GM19240 (cell line): Measurements from ENCODE around the gene SLC9A7.

Source experiments
- DNase-seq: peaks from one replicate; pipeline ENCODE4 v3.0.0; 2011; ENCODE audit warnings: low spot score; ENCODE audit not compliant: insufficient read length

The SLC9A7 gene

DNA sequence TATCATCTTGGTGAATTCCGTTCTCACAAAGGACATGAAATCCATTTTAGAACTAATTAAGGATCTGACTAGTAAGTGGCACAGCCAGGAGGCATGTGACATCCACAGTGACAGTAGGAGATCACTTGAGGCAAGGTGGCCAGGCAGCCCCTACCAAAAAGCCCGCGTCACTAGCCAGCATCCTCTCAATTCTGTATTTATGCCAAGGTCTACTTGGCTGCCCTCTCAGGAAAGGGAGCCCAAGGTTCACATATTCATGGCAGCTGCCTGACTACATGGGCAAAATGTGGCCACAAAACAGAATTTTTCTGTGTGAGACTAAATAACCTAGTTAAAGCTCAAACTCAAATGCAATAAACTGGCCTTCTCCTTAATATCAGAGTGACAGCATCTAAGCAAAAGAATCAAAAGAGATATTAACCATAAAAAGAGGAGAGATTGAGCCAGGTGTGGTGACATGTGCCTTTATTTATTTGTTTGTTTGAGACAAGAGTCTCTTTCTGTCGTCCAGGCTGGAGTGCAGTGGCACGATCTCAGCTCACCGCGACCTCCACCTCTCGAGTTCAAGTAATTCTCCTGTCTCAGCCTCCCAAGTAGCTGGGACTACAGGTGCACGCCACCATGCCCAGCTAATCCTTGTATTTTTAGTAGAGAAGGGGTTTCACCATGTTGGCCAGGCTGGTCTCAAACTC lies 51.5 kb downstream of the SLC9A7 start:
- DNase-seq = no peak

DNA sequence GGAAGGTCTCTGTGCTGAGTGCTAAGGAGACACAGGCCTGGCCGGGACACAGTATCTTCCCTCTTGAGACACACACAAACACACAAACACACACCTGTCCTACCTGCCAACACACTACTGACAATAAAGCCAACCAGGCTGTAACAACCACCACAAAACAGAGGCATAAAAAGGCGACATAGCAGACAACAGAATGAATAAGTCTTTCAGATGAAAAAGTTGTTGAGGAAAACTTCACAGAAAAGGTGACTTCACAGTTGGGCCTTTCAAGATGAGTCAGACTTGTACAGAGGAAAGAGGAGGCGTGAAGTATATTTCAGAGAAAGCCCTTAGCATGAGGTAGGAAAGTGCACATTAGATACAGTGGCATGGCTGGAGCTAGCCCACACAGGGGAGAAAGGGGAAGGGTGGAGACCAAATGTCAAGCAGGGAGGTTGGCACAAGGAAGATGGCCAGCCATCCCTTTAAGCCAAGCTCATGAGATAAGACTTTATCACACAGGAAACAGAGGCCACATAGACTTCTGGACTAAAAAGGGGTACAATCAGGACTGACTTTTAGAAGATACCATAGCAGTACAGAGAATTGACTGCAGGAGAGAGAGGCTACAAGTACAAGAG lies 54.0 kb downstream of the SLC9A7 start:
- no peak for DNase-seq

DNA sequence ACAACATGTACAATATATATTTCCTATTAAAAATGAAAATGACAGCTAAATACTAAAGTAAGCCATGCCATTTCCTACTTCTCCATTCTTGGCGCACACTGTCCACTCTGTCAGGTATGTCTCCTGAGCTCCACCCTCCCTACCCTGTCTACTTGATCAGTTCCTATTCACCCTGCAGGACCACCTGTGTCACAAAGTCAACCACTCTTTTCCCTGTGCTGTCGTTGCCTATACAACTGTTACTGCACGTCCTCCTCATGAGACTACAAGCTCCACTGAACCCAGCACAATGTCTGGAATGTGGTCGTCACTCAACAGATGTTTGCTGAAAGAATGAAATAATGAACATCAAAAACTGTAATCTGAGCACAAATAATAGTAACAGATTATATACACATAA lies 54.9 kb downstream of the SLC9A7 start:
- DNase-seq = no peak

DNA sequence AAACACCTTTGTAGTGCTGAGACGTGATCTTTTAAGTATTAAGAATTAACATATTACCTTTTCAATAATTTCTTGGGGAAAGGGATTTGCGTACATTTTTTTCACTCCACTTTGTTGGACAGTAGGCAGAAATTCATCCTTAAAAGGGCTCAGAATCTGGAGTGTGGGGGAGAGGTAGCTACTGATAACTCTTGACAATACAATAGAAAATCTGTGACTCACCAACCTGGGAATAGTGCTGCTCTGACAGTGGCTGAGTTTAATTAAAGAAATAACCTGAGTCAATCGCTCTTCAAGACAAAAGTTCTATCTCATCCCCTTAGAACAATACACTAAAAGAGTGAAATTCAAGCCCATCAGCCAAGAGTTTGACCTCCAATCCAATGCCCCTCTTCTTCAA lies 60.2 kb downstream of the SLC9A7 start:
- no peak for DNase-seq

DNA sequence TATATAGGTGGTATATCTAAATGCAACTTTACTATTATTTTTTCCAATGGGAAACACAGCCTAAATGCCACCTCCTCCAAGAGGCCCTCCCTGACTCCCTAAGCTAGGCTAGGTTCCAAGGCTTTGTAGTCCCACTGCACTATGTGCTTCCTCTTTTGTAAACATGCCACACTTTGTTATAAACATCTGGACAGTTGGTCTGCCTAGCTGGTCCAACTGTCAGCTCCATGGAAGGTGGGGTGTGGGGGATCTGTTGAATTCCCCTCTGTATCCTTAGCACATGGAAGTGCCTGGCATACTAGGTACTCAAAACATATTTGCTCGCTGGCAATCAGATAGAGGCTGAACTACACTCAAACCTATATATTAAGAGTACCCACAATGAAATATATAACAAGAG lies 63.4 kb downstream of the SLC9A7 start:
- no peak for DNase-seq

- DNase-seq = no peak
These were observed 64.4 kb downstream of the SLC9A7 start for GRCh38 chrX:46694549-46694948.

DNA sequence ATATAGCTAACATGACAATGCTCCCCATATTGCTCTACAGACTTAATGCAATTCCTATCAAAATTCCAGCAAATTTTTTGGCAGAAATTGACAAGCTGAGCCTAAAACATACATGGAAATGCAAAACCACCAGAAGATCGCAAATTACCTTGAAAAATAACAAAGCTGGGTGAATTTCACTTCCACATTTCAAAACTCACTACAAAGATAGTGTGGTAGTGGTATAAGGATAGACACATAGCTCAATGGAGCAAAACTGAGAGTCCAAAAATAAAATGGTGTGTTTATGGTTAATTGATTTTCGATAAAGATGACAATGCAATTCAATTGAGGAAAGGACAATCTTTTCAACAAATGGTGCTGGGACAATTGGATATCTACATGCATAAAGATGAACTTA lies 65.8 kb downstream of the SLC9A7 start:
- DNase-seq = no peak

- no peak for DNase-seq
These were observed 68.1 kb downstream of the SLC9A7 start for GRCh38 chrX:46690818-46691217.

GRCh38 chrX:46687619-46688018 lies 71.3 kb downstream of the SLC9A7 start:
- no peak for DNase-seq

GRCh38 chrX:46686003-46686645 lies 72.8 kb downstream of the SLC9A7 start:
- no peak for DNase-seq

- no peak for DNase-seq
These were observed 75.9 kb downstream of the SLC9A7 start for GRCh38 chrX:46683048-46683447.

GRCh38 chrX:46681849-46682248 lies 77.1 kb downstream of the SLC9A7 start:
- DNase-seq = no peak

DNA sequence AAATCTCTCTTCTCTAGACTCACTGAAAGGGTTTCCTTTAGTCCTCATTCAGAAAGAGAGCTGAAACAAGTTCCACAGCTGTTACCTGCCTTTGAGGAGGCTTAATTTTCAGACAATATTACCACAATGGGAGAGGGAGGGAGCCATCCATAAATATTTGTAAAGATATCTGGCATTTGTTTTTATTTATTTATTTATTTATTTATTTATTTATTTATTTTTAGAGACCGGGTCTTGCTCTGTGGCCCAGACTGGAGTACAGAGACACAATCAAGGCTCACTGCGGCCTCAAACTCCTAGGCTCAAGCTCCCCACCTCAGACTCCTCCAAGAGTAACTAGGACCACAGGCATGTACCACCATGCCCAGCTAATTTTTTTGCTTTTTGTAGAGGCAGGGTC lies 80.7 kb downstream of the SLC9A7 start:
- DNase-seq = no peak

DNA sequence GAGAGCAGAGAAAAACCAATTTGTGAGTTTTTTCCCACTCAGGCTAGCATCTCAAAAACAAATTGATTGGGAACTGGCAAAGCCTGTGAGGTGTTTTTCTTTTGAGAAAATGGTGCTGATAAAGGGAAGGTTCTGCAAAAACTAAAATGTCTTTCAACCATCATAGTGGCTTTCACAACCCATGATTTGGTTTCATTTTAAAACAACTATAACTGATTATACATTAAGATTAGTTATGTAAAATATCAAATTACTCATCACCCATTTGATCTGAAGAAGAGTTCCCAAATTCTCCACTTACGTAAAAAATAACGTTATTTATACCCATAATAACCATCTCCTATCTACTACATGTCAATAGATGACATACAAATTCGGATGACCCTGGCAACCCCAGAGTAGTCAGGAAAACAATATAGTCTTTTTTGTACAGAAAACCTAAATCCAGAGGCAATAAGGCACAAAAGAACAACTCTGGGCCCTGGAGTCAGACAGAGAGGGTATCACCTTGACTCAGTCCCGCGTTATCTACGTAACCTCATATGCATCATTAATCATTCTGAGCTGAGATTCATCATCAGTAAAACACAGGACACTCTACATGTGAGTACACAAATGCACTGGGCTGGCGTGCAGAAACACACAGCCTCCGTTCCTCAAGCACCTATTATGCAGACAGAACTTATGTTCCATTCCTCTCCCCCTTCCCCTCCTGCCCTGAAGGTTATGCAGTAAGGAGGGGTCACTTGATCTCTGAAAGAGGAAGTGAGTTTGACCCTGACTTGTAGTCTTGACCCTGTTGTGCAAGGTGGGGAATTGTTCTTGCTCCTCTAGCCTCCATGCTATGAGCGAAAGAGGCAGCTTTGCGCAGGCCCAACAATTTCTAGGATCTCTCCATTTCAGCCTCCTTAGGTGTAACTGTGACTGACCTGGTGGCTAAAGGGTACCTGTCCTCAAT lies 82.2 kb downstream of the SLC9A7 start:
- DNase-seq = no peak

DNA sequence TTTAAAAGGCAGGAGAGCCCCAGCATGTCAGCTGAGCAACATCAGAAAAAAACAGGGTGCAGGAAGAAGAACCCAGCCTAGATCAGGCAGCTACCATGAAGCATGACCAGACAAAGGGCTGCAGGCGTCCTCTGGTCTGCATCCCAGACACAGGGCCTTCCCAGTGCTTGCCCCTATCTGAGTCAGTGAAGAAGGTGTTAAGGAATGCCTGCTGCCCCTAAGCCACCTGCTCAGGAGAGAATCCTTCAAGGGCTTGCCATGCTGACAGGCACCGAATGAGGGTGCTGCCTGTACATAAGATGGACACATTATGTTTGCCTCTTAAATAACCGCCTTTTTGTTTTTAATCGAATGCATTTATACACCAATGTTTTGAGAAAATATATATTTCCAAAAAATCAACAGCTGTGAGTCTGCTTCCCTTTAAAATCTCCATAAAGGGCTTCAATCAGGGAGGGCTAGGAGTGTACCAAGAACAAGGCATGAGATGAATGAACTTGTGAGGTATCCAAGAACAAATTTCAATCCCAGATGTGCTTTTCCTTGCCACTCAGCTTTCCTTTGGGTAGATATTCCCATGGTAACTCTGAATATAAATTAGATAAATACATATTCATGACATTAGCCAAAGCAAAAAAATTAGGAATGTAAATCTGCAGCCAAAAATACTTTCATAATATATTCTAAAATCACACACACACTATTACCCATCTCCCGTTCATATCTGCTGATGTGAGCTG lies 85.1 kb downstream of the SLC9A7 start:
- DNase-seq = no peak

DNA sequence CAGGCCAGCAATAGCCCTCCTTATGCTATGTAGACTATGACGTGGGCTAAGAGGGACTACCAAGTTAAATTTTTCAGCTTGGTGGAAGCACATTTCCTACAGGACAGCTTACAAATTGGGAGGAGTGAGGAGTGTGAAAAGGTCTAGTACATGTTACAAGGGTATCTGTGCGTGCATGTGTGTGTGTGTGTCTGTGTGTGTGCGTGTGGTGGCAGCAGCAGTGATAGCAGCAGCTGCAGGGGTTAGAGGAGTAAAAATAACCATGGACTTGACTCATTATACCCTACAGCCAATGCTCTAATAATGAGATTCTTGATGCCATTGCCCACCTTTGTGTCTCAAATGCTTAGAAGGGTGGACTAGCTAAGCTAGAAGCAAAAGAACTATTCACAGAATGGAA lies 88.6 kb downstream of the SLC9A7 start:
- no peak for DNase-seq

- no peak for DNase-seq
These were observed 92.1 kb downstream of the SLC9A7 start for GRCh38 chrX:46666831-46667230.

- no peak for DNase-seq
These were observed 93.4 kb downstream of the SLC9A7 start for GRCh38 chrX:46665232-46666152.

- DNase-seq = no peak
These were observed 96.5 kb downstream of the SLC9A7 start for GRCh38 chrX:46662188-46662958.
